Nephron progenitor cell (in vitro differentiated cells): ENCODE measurements around the gene RMI2.

Experiments used
- DNase-seq: peaks from one replicate; pipeline ENCODE4 v3.0.0; 2021
- H3K27ac Mint-ChIP-seq: 2 replicates; pipeline ENCODE4 v1.8.0; 2021; ENCODE audit warnings: mild to moderate bottlenecking, moderate library complexity, mixed read lengths
- H3K27me3 Mint-ChIP-seq: 2 replicates; pipeline ENCODE4 v1.8.0; 2021; ENCODE audit warnings: mild to moderate bottlenecking, low read depth, mixed read lengths; ENCODE audit not compliant: poor library complexity
- H3K36me3 Mint-ChIP-seq: 2 replicates; pipeline ENCODE4 v1.8.0; 2021; ENCODE audit warnings: low read depth, mixed read lengths
- H3K4me1 Mint-ChIP-seq: 2 replicates; pipeline ENCODE4 v1.8.0; 2021; ENCODE audit warnings: mixed read lengths
- H3K4me3 Mint-ChIP-seq: 2 replicates; pipeline ENCODE4 v1.8.0; 2021; ENCODE audit warnings: mild to moderate bottlenecking, moderate library complexity, mixed read lengths
- H3K9me3 Mint-ChIP-seq: 2 replicates; pipeline ENCODE4 v1.8.0; 2021; ENCODE audit warnings: mild to moderate bottlenecking, moderate library complexity, mixed read lengths
- CTCF ChIP-seq: fragments of 200-600 bp; sonication (generic); IDR thresholded peaks from 2 replicates; pipeline ENCODE4 v1.5.0; 2021; ENCODE audit warnings: antibody characterized with exemption

RMI2 gene

DNA sequence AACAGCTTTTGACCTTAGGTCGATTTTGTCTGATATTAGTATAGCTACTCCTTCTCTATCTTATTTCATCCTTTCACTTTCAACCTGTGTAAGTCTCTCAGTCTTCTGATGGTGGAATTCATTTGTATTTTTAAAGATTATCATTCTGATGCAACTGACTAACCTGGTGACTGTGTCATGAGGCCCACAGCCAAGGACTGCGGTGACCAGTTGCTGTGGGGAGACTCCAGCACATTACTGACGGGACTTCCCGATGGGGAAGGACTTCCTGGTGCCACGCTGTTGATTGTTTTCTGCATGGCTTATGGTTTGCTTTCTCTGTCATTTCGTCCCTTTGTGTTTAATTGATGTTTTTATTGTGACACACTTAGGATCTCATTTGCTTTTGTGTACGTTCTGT is 34.2 kb downstream of the RMI2 start:
- no peak overlapping the region for H3K27ac Mint-ChIP-seq
- H3K4me1 Mint-ChIP-seq = peaks cover 4% of the 10 kb centered on the region
- DNase-seq = no peak
- H3K36me3 Mint-ChIP-seq = peaks cover 23% of the 10 kb centered on the region
- H3K9me3 Mint-ChIP-seq = peaks cover 12% of the 10 kb centered on the region
- no peak overlapping the region for H3K4me3 Mint-ChIP-seq
- no peak for TF ChIP-seq CTCF
- peaks cover 4% of the 10 kb centered on the region for H3K27me3 Mint-ChIP-seq

DNA sequence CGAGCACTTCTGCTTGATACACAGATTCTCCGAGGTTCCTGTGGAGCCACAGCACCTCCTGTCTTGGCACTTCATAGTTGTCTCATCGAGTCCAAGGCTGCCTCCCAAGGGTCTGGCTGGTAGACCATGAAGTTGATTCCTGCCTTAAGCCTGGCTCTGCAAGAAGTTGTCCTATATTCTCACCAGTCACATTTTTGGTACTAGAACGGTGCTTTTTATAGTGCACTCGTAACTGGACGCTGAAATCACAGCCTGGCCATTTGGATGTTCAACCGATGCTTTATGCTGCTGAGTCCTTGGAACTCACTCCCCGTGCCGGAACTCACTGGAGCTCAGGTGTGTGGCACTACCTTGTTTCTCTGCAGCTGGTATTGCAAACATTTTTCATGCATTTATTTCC is 35.6 kb downstream of the RMI2 start:
- DNase-seq = no peak
- H3K4me1 Mint-ChIP-seq = no peaks in the 10 kb centered on the region
- peaks cover 23% of the 10 kb centered on the region for H3K36me3 Mint-ChIP-seq
- H3K9me3 Mint-ChIP-seq = peaks cover 12% of the 10 kb centered on the region
- peaks cover 4% of the 10 kb centered on the region for H3K27me3 Mint-ChIP-seq
- no peak overlapping the region for H3K4me3 Mint-ChIP-seq
- no peak for TF ChIP-seq CTCF
- no peak overlapping the region for H3K27ac Mint-ChIP-seq

GRCh38 chr16:11383481-11384183 is 38.4 kb downstream of the RMI2 start:
- DNase-seq = no peak
- TF ChIP-seq CTCF = no peak
- H3K4me3 Mint-ChIP-seq = no peak overlapping the region
- H3K27ac Mint-ChIP-seq = no peak overlapping the region
- H3K27me3 Mint-ChIP-seq = peaks cover 7% of the 10 kb centered on the region
- peaks cover 12% of the 10 kb centered on the region for H3K4me1 Mint-ChIP-seq
- peaks cover 9% of the 10 kb centered on the region for H3K9me3 Mint-ChIP-seq
- H3K36me3 Mint-ChIP-seq = peaks cover 21% of the 10 kb centered on the region

- TF ChIP-seq CTCF = no peak
- Mint-ChIP-seq H3K4me1 (peaks cover 18% of the 10 kb centered on the region), H3K27me3 (peaks cover 12% of the 10 kb centered on the region), H3K9me3 (peaks cover 2% of the 10 kb centered on the region), H3K4me3 (no peak overlapping the region), H3K27ac (no peak overlapping the region), H3K36me3 (peaks cover 13% of the 10 kb centered on the region)
- no peak for DNase-seq
Observed at GRCh38 chr16:11384184-11384955, 39.1 kb downstream of the RMI2 start.

GRCh38 chr16:11384956-11385586 is 39.8 kb downstream of the RMI2 start:
- TF ChIP-seq CTCF = no peak
- Mint-ChIP-seq H3K27ac (peak overlapping the region; percentile 54), H3K4me3 (no peak overlapping the region), H3K27me3 (peaks cover 15% of the 10 kb centered on the region), H3K4me1 (peaks cover 22% of the 10 kb centered on the region), H3K36me3 (peaks cover 13% of the 10 kb centered on the region), H3K9me3 (no peaks in the 10 kb centered on the region)
- no peak for DNase-seq
